ENCODE data around the gene RAPGEF5.

GRCh38 chr7:22292531-22292930 lies 64.4 kb downstream of the RAPGEF5 start:
- TF ChIP-seq CTCF (conservative IDR thresholded peaks at IDR 0.05; ENCODE audit: low read depth, low read length) (no peak), EZH2 (IDR thresholded peaks at IDR 0.05; ENCODE audit: low read length, unreplicated experiment) (no peak)

Measured in PC-3 (cell line).